ENCODE results near the gene SMG1.
"Not testable (repeated sequence)": the region's sequence is repeated elsewhere in the genome, so short reads cannot be mapped to it uniquely, and the experiment has no call there.

The SMG1 gene

GRCh38 chr16:18925986-18926865 is at the start of gene SMG1:
SMG1 (minus strand) TSS chr16:18926408; CDS start chr16:18926041, 367 bp downstream.
- not testable (repeated sequence) for FAIRE-seq

- FAIRE-seq = no peak
These were observed 48.9 kb upstream of the SMG1 start for GRCh38 chr16:18975109-18975508.

- no peak for FAIRE-seq
These were observed 43.6 kb upstream of the SMG1 start for GRCh38 chr16:18969855-18970240.

- no peak for FAIRE-seq
These were observed 43.0 kb upstream of the SMG1 start for GRCh38 chr16:18969050-18969854.

- no peak for FAIRE-seq
These were observed 40.6 kb upstream of the SMG1 start for GRCh38 chr16:18966791-18967190.

- no peak for FAIRE-seq
These were observed 39.3 kb upstream of the SMG1 start for GRCh38 chr16:18965555-18965954.

GRCh38 chr16:18959031-18959505 is 32.9 kb upstream of the SMG1 start:
- no peak for FAIRE-seq

GRCh38 chr16:18958621-18959029 is 32.4 kb upstream of the SMG1 start:
- FAIRE-seq = no peak

- FAIRE-seq = not testable (repeated sequence)
These were observed 30.5 kb upstream of the SMG1 start for GRCh38 chr16:18956658-18957241.

- not testable (repeated sequence) for FAIRE-seq
These were observed 29.8 kb upstream of the SMG1 start for GRCh38 chr16:18955874-18956580.

GRCh38 chr16:18953547-18953946 is 27.3 kb upstream of the SMG1 start:
- FAIRE-seq = no peak

- FAIRE-seq = no peak
These were observed 24.4 kb upstream of the SMG1 start for GRCh38 chr16:18950469-18951185.

- FAIRE-seq = no peak
These were observed 22.3 kb upstream of the SMG1 start for GRCh38 chr16:18948372-18949020.

- FAIRE-seq = no peak
These were observed 19.0 kb upstream of the SMG1 start for GRCh38 chr16:18945233-18945632.

GRCh38 chr16:18943414-18943813 is 17.2 kb upstream of the SMG1 start:
- no peak for FAIRE-seq

GRCh38 chr16:18942061-18942460 is 15.9 kb upstream of the SMG1 start:
- no peak for FAIRE-seq

GRCh38 chr16:18941471-18941870 is 15.3 kb upstream of the SMG1 start:
- FAIRE-seq = no peak

GRCh38 chr16:18938986-18939385 is 12.8 kb upstream of the SMG1 start:
- no peak for FAIRE-seq

GRCh38 chr16:18937390-18937789 is 11.2 kb upstream of the SMG1 start:
- peak; percentile 60 for FAIRE-seq

- no peak for FAIRE-seq
These were observed 10.6 kb upstream of the SMG1 start for GRCh38 chr16:18936727-18937340.

GRCh38 chr16:18933501-18933900 is 7.3 kb upstream of the SMG1 start:
- no peak for FAIRE-seq
